Fibroblast of pulmonary artery (primary cell): ENCODE measurements around the gene ZNF77.
"Not testable (repeated sequence)": the region's sequence is repeated elsewhere in the genome, so short reads cannot be mapped to it uniquely, and the experiment has no call there.

Experiments used
- DNase-seq: peaks from one replicate; pipeline ENCODE4 v3.0.0-alpha.2; 2010; ENCODE audit warnings: low read depth
- H3K4me3 ChIP-seq: replicated peaks from 2 replicates; pipeline ENCODE4 v1.5.1; 2011; ENCODE audit warnings: low read depth, mild to moderate bottlenecking, control low read depth, low read length, moderate library complexity
- TF ChIP-seq, protein P1 (sequence below): IDR thresholded peaks from 2 replicates; pipeline ENCODE4 v1.5.1; 2011; ENCODE audit warnings: mild to moderate bottlenecking, control low read depth, low read length, inconsistent platforms; ENCODE audit errors: missing control alignments

ZNF77 gene

DNA sequence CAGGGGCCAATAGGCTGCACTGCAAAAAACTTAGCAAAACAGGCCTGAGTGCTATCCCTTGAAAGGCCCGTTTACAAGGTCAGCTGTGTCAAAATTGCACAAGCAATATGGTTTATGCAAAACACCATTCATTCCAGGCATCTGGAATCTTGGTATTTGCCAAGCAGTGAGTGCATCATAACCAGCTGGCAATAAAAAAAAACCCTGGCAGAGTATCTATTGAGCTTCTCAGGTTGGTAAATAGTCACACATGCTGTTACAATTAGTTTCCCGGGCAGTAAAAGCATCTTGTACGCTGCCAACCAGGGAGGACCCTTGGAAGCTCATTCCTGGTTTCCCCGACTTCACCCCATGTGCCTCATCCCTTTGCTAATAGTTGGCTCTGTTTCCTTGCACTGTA, 21.3 kb downstream of the ZNF77 start:
- H3K4me3 ChIP-seq: no peak overlapping the region
- TF ChIP-seq, protein P1, sequence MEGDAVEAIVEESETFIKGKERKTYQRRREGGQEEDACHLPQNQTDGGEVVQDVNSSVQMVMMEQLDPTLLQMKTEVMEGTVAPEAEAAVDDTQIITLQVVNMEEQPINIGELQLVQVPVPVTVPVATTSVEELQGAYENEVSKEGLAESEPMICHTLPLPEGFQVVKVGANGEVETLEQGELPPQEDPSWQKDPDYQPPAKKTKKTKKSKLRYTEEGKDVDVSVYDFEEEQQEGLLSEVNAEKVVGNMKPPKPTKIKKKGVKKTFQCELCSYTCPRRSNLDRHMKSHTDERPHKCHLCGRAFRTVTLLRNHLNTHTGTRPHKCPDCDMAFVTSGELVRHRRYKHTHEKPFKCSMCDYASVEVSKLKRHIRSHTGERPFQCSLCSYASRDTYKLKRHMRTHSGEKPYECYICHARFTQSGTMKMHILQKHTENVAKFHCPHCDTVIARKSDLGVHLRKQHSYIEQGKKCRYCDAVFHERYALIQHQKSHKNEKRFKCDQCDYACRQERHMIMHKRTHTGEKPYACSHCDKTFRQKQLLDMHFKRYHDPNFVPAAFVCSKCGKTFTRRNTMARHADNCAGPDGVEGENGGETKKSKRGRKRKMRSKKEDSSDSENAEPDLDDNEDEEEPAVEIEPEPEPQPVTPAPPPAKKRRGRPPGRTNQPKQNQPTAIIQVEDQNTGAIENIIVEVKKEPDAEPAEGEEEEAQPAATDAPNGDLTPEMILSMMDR: no peak
- DNase-seq: peak; percentile 58

DNA sequence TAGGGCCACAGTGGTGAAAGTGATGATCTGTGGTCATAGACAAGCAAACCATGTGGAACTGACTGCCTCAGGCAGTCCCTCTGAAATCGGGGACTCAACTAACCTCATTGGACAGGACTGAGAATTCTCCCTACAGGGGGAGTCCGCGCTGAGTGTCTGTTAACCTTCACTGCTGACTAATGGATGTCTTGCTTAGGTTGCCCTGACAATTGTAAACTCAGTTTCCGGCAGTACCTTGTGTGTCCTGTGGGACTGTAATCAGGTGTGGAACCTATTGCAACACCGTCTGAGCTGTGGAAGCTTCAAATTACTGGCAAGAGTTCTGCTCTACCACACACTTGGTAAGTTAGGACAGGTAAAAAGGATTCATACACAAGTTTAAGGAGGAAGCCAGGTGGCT, 21.8 kb downstream of the ZNF77 start:
- peak; percentile 18 for DNase-seq
- TF ChIP-seq, protein P1: no peak

DNA sequence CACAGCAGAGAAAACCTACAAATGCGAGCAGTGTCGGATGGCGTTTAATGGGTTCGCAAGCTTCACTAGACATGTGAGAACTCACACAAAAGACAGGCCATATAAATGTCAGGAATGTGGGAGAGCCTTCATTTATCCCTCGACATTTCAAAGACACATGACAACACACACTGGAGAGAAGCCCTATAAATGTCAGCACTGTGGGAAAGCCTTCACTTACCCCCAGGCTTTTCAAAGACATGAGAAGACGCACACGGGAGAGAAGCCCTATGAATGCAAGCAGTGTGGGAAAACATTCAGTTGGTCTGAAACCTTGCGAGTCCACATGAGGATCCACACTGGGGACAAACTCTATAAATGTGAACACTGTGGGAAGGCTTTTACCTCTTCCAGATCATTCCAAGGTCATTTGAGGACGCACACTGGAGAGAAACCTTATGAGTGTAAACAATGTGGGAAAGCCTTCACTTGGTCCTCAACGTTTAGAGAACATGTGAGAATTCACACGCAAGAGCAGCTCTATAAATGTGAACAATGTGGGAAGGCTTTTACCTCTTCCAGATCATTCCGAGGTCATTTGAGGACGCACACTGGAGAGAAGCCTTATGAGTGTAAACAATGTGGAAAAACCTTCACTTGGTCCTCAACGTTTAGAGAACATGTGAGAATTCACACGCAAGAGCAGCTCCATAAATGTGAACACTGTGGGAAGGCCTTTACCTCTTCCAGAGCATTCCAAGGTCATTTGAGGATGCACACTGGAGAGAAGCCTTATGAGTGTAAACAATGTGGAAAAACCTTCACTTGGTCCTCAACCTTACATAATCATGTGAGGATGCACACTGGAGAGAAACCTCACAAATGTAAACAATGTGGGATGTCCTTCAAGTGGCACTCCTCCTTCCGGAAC, 27.2 kb downstream of the ZNF77 start:
- no peak overlapping the region for H3K4me3 ChIP-seq
- no peak for DNase-seq
- TF ChIP-seq, protein P1: no peak

More for the DNA sequence above, 21.8 kb downstream of the ZNF77 start:
- H3K4me3 ChIP-seq: no peak overlapping the region

DNA sequence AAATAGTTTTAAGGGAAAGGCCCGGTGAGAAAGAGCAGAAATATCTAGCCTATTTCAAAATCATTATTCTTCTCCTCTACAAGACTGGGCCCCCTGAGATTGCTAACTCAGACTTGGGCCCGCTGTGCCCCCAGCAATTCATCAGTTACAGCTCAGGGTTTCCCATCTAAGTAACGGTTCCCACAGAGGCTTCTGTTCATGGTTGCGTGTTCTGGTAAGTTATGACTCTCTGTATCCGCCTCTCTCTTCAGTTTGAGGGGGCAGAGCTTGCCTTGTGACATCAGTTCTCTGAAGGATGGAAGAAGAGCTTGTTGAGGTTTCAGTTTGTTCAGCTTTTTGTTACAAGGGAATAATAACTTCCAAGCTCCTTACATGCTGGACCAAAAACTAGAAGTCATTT, 32.5 kb downstream of the ZNF77 start:
- TF ChIP-seq, protein P1: no peak
- no peak for DNase-seq
- H3K4me3 ChIP-seq: no peak overlapping the region

DNA sequence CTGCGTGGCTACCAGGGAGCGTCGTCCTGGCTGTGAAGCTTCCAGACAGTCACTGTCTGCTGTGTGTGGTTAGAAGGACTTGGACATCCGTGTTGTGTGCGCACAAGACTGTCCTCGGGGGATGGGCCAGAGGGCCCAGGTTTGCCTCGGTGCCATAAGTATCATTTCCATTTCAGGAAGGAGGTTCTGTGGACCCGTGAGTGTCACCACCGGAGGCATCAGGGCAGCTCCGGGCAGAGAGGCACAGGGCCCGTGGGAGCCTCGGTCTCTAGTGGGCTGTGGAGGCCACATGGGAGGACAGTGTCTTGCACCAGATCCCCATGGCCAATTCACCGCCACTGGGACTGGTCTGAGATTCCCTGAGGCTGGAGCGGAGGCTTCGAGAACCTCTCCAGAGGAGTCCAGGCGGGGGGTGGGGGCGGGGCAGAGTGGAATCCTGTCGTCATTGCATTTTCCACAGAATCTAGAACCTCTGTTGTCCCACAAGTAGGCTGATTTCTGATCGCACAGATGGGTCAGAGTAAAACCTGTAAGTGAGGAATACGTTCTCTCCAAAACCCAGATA, 38.1 kb downstream of the ZNF77 start:
- DNase-seq: no peak
- TF ChIP-seq, protein P1: no peak
- H3K4me3 ChIP-seq: no peak overlapping the region

DNA sequence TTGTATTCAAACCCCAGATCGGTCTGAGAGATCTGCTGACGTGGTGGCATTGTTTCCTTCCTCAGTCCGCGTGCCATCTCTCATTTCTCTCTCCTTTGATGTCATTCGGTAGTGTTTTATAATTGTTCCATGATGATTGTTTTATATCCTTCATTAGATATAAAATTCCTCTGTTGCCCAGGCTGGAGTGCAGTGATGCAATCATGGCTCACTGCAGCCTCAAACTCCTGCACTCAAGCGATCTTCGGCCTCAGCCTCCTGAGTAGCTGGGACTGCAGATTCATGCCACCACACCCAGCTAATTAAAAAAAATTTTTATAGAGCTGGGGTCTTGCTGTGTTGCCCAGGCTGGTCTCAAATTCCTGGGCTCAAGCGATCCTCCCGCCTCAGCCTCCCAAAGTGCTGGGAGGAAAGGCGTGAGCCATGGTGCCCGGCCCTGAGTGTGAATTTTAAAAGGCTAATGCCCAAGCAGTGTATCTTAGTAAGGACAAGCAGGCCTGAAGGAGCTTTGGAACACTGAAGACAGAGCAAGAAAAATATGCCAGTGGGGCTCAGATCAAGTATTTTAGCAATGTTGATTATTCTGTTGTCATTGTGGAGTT, 38.8 kb downstream of the ZNF77 start:
- H3K4me3 ChIP-seq: no peak overlapping the region
- TF ChIP-seq, protein P1: no peak

DNA sequence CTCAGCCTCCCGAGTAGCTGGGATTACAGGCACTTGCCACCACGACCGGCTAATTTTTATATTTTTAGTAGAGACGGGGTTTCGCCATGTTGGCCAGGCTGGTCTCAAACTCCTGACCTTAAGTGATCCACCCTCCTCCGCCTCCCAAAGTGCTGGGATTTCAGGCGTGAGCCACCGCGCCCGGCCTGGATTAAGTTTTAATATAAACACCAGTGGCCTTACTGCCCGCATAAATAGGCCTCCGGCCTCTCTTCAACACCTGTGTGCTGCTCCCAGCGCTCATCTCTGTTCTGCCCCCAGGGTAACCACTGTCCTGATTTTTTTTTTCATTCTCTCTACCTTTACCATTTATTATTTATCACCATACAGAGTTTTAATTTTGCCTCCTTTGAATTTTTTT, 41.4 kb downstream of the ZNF77 start:
- DNase-seq, H3K4me3 ChIP-seq: not testable (repeated sequence)

More for the DNA sequence above, 38.8 kb downstream of the ZNF77 start:
- DNase-seq: no peak
